GM12801 (cell line): ENCODE measurements around the gene MICALL1.

Source experiments
- TF ChIP-seq, protein P1 (sequence below): IDR thresholded peaks from one replicate; pipeline ENCODE4 v1.5.1; 2011; ENCODE audit warnings: control low read depth; ENCODE audit not compliant: insufficient read length; ENCODE audit errors: extremely low read depth

The MICALL1 gene

DNA sequence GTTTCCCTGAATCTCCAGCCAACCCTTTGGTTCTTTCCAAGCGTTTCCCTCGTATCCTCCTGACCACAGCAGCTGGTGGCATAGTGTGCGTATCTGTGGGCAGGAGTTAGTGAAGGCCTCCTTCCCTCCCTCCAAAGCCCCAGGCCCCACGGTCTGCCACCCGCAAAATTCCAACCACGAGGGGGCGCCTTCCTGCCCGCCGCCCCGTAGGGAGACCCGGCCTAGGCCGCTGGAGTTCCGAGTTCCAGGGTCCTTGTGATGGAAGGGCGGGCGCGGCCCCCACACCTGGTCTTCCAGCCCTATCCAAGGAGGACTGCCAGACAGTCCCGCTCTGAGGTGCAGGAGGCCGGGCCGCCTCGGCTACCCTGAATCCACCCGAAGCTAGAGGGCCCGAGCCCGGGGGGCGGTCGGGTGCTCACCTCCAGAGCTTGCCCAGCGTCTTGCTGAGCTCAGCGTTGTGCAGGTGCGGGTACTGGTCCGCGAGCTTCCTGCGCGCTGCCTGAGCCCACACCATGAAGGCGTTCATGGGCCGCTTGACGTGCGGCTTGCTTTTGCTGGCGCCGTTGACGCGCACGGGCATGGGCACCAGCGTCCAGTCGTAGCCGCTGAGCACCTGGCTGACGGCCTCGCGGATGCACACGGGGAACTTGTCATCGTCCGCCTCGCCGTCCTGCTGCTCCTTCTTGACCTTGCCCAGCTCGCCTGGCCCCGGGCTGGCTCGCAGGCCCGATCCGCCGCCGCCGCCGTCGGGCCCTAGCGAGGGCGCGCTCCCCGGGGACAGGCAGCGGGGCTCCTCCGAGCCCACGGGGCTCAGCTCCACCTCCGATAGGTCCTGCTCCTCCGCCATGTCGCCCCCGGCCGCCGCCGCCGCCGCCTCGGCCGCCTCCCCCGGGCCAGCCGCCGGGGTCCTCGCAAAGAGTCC lies 77.1 kb downstream of the MICALL1 start:
- TF ChIP-seq, protein P1, sequence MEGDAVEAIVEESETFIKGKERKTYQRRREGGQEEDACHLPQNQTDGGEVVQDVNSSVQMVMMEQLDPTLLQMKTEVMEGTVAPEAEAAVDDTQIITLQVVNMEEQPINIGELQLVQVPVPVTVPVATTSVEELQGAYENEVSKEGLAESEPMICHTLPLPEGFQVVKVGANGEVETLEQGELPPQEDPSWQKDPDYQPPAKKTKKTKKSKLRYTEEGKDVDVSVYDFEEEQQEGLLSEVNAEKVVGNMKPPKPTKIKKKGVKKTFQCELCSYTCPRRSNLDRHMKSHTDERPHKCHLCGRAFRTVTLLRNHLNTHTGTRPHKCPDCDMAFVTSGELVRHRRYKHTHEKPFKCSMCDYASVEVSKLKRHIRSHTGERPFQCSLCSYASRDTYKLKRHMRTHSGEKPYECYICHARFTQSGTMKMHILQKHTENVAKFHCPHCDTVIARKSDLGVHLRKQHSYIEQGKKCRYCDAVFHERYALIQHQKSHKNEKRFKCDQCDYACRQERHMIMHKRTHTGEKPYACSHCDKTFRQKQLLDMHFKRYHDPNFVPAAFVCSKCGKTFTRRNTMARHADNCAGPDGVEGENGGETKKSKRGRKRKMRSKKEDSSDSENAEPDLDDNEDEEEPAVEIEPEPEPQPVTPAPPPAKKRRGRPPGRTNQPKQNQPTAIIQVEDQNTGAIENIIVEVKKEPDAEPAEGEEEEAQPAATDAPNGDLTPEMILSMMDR: no peak

DNA sequence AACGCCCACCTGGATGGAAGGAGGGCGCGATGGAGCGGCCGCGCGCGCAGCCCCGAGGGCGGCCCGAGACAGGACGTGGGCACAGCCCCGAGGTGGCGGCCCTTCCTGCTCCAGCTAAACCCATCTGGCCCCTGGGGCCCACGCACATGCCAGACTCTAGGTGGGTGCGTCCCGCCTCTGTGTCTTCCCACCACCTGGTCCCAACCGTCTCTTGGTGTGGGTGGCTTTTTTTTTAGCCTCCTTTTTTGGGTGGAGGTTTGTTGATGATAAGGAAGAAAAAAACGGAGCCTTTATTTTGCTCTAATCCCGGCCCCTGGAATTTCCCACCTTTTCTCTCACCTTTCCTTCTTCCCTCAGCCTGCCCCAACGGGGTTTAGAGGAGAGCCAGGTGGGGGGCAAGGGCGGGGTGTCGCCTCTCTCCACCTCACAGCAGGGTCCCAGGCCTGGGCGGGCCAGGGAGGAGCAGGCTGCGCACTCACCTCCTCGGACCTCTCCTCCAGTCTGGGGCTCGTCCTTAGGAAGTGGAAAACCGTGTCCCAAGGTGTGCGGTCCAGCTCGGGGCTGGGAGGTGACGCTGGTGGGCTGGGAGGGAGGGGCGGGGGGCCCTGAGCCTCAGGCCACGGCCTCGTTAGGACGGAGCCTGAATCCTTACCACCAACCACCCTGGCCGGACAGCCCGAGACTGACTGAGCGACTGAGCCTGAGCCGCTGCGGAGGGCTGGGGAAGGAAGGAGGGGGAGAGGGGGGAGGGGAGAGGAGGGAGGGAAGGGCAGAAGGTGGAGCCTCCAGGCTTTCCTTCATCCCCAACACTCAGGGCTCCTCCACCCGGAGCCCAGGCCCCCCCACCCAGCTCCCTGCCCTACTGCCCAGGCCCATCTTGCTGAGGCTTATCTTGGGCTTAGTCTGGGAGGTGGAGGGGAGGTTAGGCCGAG lies 78.0 kb downstream of the MICALL1 start, which contains the start of gene SOX10:
SOX10 (minus strand) TSS at position 696 of the 932 bp plus-strand sequence. CDS start 771 bp downstream, outside the sequence.
- TF ChIP-seq, protein P1: no peak

DNA sequence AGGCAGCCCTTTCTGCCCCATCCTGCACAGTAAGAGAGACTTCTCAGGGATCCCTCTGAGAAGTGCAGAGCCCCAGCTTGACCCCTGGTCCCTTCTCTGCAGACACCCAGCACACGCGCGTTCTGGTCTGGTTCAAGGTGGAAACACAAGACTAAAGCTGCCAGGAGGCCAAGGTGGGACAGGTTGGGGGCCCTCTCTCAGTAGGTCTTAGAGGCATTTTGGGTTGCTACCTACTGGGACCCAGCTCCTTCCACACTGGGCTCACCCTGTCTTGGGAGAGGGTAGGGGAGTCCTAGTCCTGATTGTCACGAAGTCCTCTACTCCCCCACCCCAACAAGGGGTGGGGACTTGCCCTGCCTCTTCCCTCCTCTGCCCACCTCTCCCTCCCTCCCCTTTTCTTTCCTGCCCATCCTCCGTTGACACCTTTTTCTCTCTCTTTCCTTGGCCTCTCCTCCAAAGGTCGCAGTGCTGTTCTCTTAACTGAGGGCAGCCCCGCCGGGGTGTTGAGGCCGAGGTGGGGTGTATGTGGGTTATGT lies 79.0 kb downstream of the MICALL1 start:
- TF ChIP-seq, protein P1: no peak

DNA sequence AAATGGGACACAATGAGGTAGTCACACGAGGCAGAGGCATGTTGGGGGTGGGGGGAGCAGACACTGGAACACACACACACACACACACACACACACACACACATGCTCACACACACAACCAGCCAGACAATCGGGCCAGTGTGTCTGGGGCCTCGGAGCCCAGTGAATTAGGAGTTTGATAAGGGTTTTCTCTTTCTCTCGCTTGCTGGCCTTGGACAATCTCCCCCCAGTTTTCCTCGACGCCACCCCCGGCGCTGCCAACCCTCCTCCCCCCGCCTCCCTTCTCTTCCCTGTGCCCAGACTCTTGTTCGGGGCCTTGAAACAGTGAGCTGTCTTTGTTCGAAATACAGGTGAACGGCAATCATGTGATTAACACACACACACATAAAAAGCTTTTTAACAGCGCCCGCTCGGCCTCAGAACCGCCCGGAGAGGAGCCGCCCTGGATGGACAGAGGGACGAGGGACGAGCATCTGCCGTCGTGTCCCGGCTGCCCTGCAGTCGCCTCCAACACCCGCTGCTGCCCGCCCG lies 79.7 kb downstream of the MICALL1 start:
- TF ChIP-seq, protein P1: no peak

DNA sequence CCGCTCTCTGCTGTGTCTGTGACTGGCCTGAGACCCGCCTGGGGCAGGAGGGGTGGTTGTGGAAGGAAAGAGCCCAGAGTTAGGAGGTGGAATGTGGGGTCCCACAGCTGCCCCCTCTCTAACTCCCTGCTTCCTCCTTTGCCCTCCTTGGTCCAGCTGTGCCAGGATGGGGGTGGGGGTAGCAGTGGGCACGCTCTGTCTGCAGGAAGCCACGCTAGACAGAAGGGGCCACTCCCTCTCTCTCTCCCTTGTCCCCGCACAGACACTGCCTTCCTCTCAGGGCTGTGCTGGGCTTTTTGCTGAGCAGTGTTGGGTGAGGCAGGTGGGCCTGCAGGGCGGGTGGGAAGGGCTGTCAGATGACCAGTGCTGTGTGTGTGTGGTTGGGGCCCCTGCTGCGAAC lies 80.3 kb downstream of the MICALL1 start:
- TF ChIP-seq, protein P1: no peak

DNA sequence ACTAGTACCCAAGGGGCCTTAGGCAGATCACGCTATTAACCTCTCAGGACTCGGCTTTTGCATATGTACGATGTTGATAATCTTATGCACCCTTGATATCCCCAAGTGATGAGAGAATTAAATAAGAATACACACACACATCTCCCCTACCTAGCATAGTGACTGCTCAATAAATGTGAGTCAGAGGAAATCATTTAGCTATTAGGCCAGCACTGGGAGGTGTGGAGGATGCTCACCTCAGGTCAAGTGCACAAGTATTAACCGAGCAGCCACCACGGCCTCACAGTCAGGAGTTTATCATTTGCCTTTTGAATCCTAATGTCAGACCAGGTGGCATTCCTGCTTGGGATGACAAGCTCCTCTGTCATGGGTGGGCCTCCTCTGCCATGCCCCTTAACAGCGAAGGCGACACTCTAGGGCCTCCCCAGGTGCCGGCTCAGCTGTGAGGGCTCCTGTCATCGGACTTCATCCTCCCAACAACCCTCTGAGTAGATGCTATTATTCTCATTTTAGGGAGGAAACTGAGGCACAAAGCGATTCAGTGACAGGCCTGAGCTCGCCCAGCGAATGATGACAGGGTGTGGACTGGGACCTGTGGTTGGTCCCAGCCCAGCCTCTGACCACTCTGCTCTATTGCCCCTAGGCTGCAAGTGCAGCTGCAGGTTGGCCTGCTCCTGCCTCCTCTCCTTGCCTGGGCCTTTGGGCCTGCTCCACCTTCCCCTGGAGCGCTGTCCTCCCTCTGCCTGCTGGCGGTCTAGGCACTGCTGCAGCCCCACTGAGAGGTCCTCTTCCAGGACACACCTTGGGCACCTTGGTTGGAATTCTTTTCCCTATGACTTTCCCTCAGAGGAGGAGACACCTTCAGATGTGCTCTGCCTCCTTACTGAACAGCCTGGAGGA lies 83.3 kb downstream of the MICALL1 start:
- TF ChIP-seq, protein P1: no peak
